GM11168 (cell line): ENCODE results near the gene GIPC3.

ENCODE experiments used
- in situ Hi-C: fragments of 300-500 bp; cut with MboI; formaldehyde crosslinking; loops from one replicate; pipeline ENCODE4 v1.12.0; 2022; ENCODE audit warnings: low sequenced_read_pairs; ENCODE audit not compliant: unreplicated experiment

The GIPC3 gene

GRCh38 chr19:3632739-3633558, 47.7 kb downstream of the GIPC3 start:
- in situ Hi-C loops = no loop called here

- in situ Hi-C loops = no loop called here
Measured at GRCh38 chr19:3633559-3633988, 48.3 kb downstream of the GIPC3 start.

DNA sequence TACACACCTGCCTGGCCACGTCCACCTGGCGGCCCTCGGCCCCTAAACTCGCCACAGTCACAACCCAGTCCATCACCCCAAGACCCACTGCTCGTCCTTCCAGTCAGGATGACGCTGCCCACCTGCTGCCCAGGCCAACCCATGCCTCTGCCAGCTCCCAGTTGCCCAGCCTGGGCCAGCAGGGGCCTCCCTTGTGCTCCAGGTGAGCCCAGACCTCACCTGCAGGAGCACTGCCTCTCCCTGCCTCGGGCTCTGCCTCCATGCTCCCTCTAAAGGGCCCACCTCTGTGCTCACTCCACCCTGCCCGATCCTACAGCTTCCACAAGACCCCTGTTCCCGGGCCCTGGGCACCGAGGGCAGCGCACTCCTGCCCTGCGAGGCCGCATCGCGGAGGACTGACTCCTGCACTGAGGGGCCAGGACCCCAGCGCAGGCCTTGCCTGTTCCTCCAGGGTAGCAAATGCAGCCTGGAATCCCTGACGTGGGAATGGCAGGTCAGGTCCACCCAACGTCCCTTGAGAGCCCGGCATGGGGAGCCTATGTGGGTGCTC, 49.3 kb downstream of the GIPC3 start:
- in situ Hi-C loops = no loop called here

DNA sequence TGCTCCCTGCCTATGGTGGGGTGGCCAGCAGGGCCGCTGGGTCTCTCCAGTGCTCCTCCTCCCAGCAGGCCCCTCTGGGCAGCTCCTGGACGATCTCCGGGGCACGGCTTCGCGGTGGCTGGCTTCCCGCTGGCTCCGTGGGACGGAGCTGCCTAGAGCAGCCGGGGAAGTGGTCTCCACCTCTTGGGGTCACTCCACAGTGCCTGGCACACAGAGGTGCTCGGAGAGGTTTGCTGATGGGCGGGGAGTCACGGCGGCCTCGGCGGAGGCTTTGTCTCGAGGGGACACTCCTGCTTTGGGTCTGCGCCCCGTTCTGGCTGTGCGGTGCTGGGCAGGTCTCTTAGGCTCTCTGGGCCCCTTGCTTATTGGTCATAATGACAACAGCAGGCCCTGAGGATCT, 51.2 kb downstream of the GIPC3 start:
- in situ Hi-C loops = no loop called here

- in situ Hi-C loops = no loop called here
Measured at GRCh38 chr19:3636962-3637361, 51.7 kb downstream of the GIPC3 start.

DNA sequence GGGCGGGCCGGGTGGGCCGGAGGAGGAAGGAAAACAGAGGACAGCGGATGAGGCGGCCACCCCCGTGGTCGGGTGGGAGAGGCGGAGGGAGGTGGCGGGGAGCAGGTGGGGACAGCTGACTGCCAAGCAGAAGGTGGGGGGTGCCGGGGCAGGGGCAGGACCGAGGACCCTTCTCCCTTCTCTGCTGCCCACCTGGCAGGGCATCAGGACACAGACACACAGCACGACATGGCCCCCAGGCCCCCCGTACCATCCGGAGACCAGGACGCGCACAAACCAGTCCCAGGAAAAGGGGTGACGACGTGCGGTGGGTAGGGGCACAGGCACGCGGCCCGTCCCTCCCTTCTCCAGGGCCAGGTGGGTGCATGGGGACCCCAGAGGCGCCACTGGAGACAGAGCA, 52.3 kb downstream of the GIPC3 start:
- in situ Hi-C loops = no loop called here

- in situ Hi-C loops = no loop called here
Measured at GRCh38 chr19:3638208-3639193, 53.2 kb downstream of the GIPC3 start.

- in situ Hi-C loops = no loop called here
Measured at GRCh38 chr19:3639479-3639878, 54.2 kb downstream of the GIPC3 start.

DNA sequence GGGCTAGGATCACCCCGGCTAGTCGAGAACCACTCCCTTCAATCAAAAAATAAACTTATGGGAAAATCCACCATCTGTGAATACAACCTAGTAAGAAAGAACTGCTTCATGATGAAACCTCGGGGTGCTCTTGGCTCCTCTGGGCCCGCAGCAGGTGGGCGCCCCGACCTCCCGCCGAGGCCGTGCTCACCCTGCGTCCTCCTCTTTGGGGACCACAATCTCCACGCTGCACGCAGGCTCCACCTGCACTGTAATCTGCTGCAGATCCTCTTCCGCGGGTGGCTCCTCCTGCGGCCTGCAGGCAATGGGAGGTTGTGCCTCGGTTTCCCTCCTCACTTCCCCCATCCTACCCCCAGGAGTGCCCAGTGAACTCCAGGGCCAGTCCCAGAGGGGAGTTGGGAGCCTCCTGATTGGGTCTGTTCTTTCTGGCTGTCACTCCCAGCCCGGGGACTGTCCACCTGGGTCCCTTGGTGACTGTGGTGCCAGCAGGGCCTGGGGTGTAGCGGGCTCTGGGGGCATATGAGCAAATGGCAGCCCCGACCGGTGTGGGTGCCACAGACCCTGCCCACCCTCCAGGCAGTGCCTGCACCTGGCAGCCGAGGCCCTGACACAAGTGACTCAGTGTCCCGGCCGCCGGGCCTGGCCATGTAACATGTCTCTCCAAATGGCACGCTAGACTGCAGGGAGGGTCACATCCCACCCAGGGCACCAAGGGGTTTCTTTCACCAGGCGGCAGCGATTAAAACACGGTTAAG, 56.4 kb downstream of the GIPC3 start:
- in situ Hi-C loops = no loop called here

DNA sequence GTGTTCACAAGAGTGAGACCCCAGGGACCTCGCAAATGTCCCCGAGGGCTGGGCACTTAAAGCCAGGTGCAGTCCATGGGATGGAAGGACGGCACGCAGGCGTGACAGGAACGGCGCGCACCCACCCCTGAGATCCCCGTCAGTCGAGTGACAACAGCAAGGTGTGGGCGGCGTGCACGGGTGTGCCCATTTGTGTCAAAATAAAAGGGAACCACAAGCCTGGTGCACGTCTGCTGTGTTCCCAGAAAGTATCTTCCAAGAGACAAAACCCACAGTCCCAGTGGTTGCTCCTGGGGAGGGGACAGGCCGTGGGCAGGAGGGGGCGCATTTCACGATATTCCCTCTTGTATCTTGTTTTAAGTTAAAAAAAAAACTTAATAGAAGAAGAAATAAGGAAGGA, 57.0 kb downstream of the GIPC3 start:
- in situ Hi-C loops = no loop called here
